ENCODE results near the gene SPRED2.
"Not testable (repeated sequence)": the region's sequence is repeated elsewhere in the genome, so short reads cannot be mapped to it uniquely, and the experiment has no call there.

Gene SPRED2

GRCh38 chr2:65319072-65319673 lies 113.2 kb downstream of the SPRED2 start:
- no peak for DNase-seq (ENCODE audit: low read depth, low spot score)

GRCh38 chr2:65317841-65318240 lies 114.6 kb downstream of the SPRED2 start:
- peak overlapping the region; percentile 99 for H3K27ac ChIP-seq
- no peak for DNase-seq (ENCODE audit: low read depth, low spot score)

More at GRCh38 chr2:65319072-65319673, 113.2 kb downstream of the SPRED2 start:
- peak overlapping the region; percentile 99 for H3K27ac ChIP-seq

GRCh38 chr2:65317351-65317750 lies 115.0 kb downstream of the SPRED2 start:
- peak overlapping the region; percentile 99 for H3K27ac ChIP-seq
- DNase-seq (ENCODE audit: low read depth, low spot score): not testable (repeated sequence)

GRCh38 chr2:65316072-65316471 lies 116.3 kb downstream of the SPRED2 start:
- peak; percentile 85 for DNase-seq (ENCODE audit: low read depth, low spot score)
- peak overlapping the region; percentile 99 for H3K27ac ChIP-seq

- peak overlapping the region; percentile 99 for H3K27ac ChIP-seq
- DNase-seq (ENCODE audit: low read depth, low spot score): no peak
Measured at GRCh38 chr2:65314801-65315441, 117.5 kb downstream of the SPRED2 start.

- H3K27ac ChIP-seq: no peak overlapping the region
- no peak for DNase-seq (ENCODE audit: low read depth, low spot score)
Measured at GRCh38 chr2:65313954-65314256, 118.5 kb downstream of the SPRED2 start.

GRCh38 chr2:65313126-65313953 lies 119.1 kb downstream of the SPRED2 start:
- DNase-seq (ENCODE audit: low read depth, low spot score): no peak
- no peak overlapping the region for H3K27ac ChIP-seq

- DNase-seq (ENCODE audit: low read depth, low spot score): no peak
- H3K27ac ChIP-seq: no peak overlapping the region
Measured at GRCh38 chr2:65311596-65311995, 120.8 kb downstream of the SPRED2 start.

- H3K27ac ChIP-seq: no peak overlapping the region
Measured at GRCh38 chr2:65311049-65311448, 121.3 kb downstream of the SPRED2 start.

GRCh38 chr2:65309699-65310098 lies 122.7 kb downstream of the SPRED2 start:
- no peak for DNase-seq (ENCODE audit: low read depth, low spot score)
- H3K27ac ChIP-seq: peak overlapping the region; percentile 23

More at GRCh38 chr2:65311049-65311448, 121.3 kb downstream of the SPRED2 start:
- DNase-seq (ENCODE audit: low read depth, low spot score): no peak

GRCh38 chr2:65305934-65306333 lies 126.5 kb downstream of the SPRED2 start:
- no peak for DNase-seq (ENCODE audit: low read depth, low spot score)
- H3K27ac ChIP-seq: no peak overlapping the region

- no peak overlapping the region for H3K27ac ChIP-seq
- no peak for DNase-seq (ENCODE audit: low read depth, low spot score)
Measured at GRCh38 chr2:65300761-65301711, 131.4 kb downstream of the SPRED2 start.

GRCh38 chr2:65300134-65300760 lies 132.2 kb downstream of the SPRED2 start:
- H3K27ac ChIP-seq: no peak overlapping the region
- no peak for DNase-seq (ENCODE audit: low read depth, low spot score)

GRCh38 chr2:65299246-65299645 lies 133.2 kb downstream of the SPRED2 start:
- no peak overlapping the region for H3K27ac ChIP-seq
- no peak for DNase-seq (ENCODE audit: low read depth, low spot score)

GRCh38 chr2:65298089-65298488 lies 134.3 kb downstream of the SPRED2 start:
- H3K27ac ChIP-seq: no peak overlapping the region
- DNase-seq (ENCODE audit: low read depth, low spot score): no peak

GRCh38 chr2:65297544-65297943 lies 134.9 kb downstream of the SPRED2 start:
- no peak for DNase-seq (ENCODE audit: low read depth, low spot score)
- H3K27ac ChIP-seq: no peak overlapping the region

- DNase-seq (ENCODE audit: low read depth, low spot score): no peak
- no peak overlapping the region for H3K27ac ChIP-seq
Measured at GRCh38 chr2:65296971-65297370, 135.4 kb downstream of the SPRED2 start.

GRCh38 chr2:65294701-65295100 lies 137.7 kb downstream of the SPRED2 start:
- no peak for DNase-seq (ENCODE audit: low read depth, low spot score)
- no peak overlapping the region for H3K27ac ChIP-seq

GRCh38 chr2:65294136-65294535 lies 138.3 kb downstream of the SPRED2 start:
- H3K27ac ChIP-seq: no peak overlapping the region
- DNase-seq (ENCODE audit: low read depth, low spot score): no peak

GRCh38 chr2:65293376-65293775 lies 139.0 kb downstream of the SPRED2 start:
- no peak for DNase-seq (ENCODE audit: low read depth, low spot score)
- H3K27ac ChIP-seq: no peak overlapping the region
